HepG2 (cell line): ENCODE data around the gene MKNK1.

Experiments used
- CTCF ChIP-seq: sonication (generic); formaldehyde crosslinking; IDR thresholded peaks from 2 replicates; pipeline ENCODE4 v1.5.0; 2020; ENCODE audit warnings: mild to moderate bottlenecking, missing genetic modification reagents, moderate library complexity
- NFKBIZ ChIP-seq: IDR thresholded peaks from 2 replicates; pipeline ENCODE4 v1.6.1; 2018; ENCODE audit warnings: missing genetic modification reagents, missing compliant biosample characterization
- SRF ChIP-seq: IDR thresholded peaks from 2 replicates; pipeline ENCODE4 v1.6.1; 2011; ENCODE audit warnings: mild to moderate bottlenecking, low read depth, low read length, moderate library complexity

GRCh38 chr1:46535063-46535462 lies 69.0 kb downstream of the MKNK1 start:
- TF ChIP-seq CTCF (CRISPR knock-in tag) (peak; percentile 80), SRF (no peak), NFKBIZ (no peak)
